ENCODE results near the gene MUC15. TPM values are rescaled to one million over a fixed set of nuclear protein-coding genes. Genes with fewer than 3 reads are reported as not detected.

Gene MUC15
- total and polyA plus RNA-seq, 2 experiments from 2014 or later: not detected

- no peak for TF ChIP-seq ZNF114 (CRISPR knock-in tag; IDR thresholded peaks at IDR 0.05)
- no peak for TF ChIP-seq NANOG (IDR thresholded peaks at IDR 0.05; ENCODE audit: borderline replicate concordance)
- no peak for TF ChIP-seq EZH2phosphoT487 (IDR thresholded peaks at IDR 0.05; ENCODE audit: unreplicated experiment)
- no peak for TF ChIP-seq EZH2 (IDR thresholded peaks at IDR 0.05; ENCODE audit: low read depth, unreplicated experiment)
- no peak for TF ChIP-seq JUNB (IDR thresholded peaks at IDR 0.05; ENCODE audit: unreplicated experiment)
- no peak for TF ChIP-seq REST (IDR thresholded peaks at IDR 0.05; ENCODE audit: unreplicated experiment)
Measured at GRCh38 chr11:26583550-26583949, 11.5 kb upstream of the MUC15 start (continued).

- Histone ChIP-seq H3K9me2 (ENCODE audit: insufficient read depth) (no peaks in the 10 kb centered on the region), H4K20me1 (replicated peaks; ENCODE audit: insufficient read depth) (no peaks in the 10 kb centered on the region), H3K27me3 (ENCODE audit: insufficient read depth) (no peaks in the 10 kb centered on the region), H3F3A (replicated peaks; ENCODE audit: low read depth) (no peaks in the 10 kb centered on the region), H3K79me2 (replicated peaks; ENCODE audit: insufficient read depth) (no peaks in the 10 kb centered on the region), H3K36me3 (ENCODE audit: insufficient read depth) (no peaks in the 10 kb centered on the region), H3K4me3 (no peak overlapping the region), H3K4me2 (no peak overlapping the region), H3K27ac (ENCODE audit: low read depth) (no peak overlapping the region), H3K4me1 (ENCODE audit: insufficient read depth) (peaks cover 17% of the 10 kb centered on the region), H2AFZ (no peak overlapping the region)
- Mint-ChIP-seq H3K9me3 (no peaks in the 10 kb centered on the region), H3K27me3 (ENCODE audit: insufficient read depth, low read depth, poor library complexity) (no peaks in the 10 kb centered on the region), H3K27ac (no peak overlapping the region; the same call in 1 of the 2 replicates), H3K4me3 (no peak overlapping the region), H3K4me1 (peaks cover 14% of the 10 kb centered on the region), H3K36me3 (ENCODE audit: low read depth) (no peaks in the 10 kb centered on the region)
- ATAC-seq (no peak), DNase-seq (ENCODE audit: low spot score) (no peak)
- TF ChIP-seq JUNB (IDR thresholded peaks at IDR 0.05; ENCODE audit: unreplicated experiment) (no peak), REST (IDR thresholded peaks at IDR 0.05; ENCODE audit: unreplicated experiment) (no peak), STAT1 (IDR thresholded peaks at IDR 0.05; ENCODE audit: unreplicated experiment) (no peak), EZH2phosphoT487 (IDR thresholded peaks at IDR 0.05; ENCODE audit: unreplicated experiment) (no peak), CREB1 (CRISPR knock-in tag; IDR thresholded peaks at IDR 0.05; ENCODE audit: low read depth) (no peak), POLR2AphosphoS5 (IDR thresholded peaks at IDR 0.05; ENCODE audit: low read depth) (no peak), NANOG (IDR thresholded peaks at IDR 0.05; ENCODE audit: borderline replicate concordance) (no peak)
- TF ChIP-seq, protein P1, sequence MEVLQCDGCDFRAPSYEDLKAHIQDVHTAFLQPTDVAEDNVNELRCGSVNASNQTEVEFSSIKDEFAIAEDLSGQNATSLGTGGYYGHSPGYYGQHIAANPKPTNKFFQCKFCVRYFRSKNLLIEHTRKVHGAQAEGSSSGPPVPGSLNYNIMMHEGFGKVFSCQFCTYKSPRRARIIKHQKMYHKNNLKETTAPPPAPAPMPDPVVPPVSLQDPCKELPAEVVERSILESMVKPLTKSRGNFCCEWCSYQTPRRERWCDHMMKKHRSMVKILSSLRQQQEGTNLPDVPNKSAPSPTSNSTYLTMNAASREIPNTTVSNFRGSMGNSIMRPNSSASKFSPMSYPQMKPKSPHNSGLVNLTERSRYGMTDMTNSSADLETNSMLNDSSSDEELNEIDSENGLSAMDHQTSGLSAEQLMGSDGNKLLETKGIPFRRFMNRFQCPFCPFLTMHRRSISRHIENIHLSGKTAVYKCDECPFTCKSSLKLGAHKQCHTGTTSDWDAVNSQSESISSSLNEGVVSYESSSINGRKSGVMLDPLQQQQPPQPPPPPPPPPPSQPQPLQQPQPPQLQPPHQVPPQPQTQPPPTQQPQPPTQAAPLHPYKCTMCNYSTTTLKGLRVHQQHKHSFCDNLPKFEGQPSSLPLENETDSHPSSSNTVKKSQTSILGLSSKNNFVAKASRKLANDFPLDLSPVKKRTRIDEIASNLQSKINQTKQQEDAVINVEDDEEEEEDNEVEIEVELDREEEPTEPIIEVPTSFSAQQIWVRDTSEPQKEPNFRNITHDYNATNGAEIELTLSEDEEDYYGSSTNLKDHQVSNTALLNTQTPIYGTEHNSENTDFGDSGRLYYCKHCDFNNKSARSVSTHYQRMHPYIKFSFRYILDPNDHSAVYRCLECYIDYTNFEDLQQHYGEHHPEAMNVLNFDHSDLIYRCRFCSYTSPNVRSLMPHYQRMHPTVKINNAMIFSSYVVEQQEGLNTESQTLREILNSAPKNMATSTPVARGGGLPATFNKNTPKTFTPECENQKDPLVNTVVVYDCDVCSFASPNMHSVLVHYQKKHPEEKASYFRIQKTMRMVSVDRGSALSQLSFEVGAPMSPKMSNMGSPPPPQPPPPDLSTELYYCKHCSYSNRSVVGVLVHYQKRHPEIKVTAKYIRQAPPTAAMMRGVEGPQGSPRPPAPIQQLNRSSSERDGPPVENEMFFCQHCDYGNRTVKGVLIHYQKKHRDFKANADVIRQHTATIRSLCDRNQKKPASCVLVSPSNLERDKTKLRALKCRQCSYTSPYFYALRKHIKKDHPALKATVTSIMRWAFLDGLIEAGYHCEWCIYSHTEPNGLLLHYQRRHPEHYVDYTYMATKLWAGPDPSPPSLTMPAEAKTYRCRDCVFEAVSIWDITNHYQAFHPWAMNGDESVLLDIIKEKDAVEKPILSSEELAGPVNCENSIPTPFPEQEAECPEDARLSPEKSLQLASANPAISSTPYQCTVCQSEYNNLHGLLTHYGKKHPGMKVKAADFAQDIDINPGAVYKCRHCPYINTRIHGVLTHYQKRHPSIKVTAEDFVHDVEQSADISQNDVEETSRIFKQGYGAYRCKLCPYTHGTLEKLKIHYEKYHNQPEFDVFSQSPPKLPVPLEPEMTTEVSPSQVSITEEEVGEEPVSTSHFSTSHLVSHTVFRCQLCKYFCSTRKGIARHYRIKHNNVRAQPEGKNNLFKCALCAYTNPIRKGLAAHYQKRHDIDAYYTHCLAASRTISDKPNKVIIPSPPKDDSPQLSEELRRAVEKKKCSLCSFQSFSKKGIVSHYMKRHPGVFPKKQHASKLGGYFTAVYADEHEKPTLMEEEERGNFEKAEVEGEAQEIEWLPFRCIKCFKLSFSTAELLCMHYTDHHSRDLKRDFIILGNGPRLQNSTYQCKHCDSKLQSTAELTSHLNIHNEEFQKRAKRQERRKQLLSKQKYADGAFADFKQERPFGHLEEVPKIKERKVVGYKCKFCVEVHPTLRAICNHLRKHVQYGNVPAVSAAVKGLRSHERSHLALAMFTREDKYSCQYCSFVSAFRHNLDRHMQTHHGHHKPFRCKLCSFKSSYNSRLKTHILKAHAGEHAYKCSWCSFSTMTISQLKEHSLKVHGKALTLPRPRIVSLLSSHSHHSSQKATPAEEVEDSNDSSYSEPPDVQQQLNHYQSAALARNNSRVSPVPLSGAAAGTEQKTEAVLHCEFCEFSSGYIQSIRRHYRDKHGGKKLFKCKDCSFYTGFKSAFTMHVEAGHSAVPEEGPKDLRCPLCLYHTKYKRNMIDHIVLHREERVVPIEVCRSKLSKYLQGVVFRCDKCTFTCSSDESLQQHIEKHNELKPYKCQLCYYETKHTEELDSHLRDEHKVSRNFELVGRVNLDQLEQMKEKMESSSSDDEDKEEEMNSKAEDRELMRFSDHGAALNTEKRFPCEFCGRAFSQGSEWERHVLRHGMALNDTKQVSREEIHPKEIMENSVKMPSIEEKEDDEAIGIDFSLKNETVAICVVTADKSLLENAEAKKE (CRISPR knock-in tag; IDR thresholded peaks at IDR 0.05): no peak
Measured at GRCh38 chr11:26580929-26581328, 8.9 kb upstream of the MUC15 start.

Measured in GM23338 (cell line).